Heart right ventricle (tissue), 16 donors: ENCODE results near the gene ASCL5. TPM values are rescaled to one million over a fixed set of nuclear protein-coding genes. Genes with fewer than 3 reads are reported as not detected.

Experiments used
- ATAC-seq, 8 donors: fragments of 200-7000 bp; cut with Tn5 transposase; one replicate each; pipeline ENCODE4 v1.9.1; 2020; ENCODE audit warnings: mild to moderate bottlenecking in 8 of 8, moderate library complexity in 8 of 8, moderate number of reproducible peaks in 1 of 8
- DNase-seq, 2 donors: peaks; one replicate each; pipeline ENCODE4 v3.0.0-alpha.2; 2020
- H3K27ac ChIP-seq, 10 donors: fragments of 200-600 bp; sonication (generic) in 2 of 10; one replicate each; pipeline versions ENCODE4 v1.5.0 to v1.8.0; 2020 to 2022; ENCODE audit warnings: mild to moderate bottlenecking in 3 of 10
- H3K27me3 ChIP-seq, 7 donors: fragments of 200-600 bp; one replicate each; pipeline ENCODE4 v1.8.0; 2021 to 2022; ENCODE audit warnings: mild to moderate bottlenecking in 2 of 7
- H3K36me3 ChIP-seq, 9 donors: fragments of 200-600 bp; sonication (generic) in 1 of 9; one replicate each; pipeline versions ENCODE4 v1.5.0 to v1.8.0; 2020 to 2022; ENCODE audit warnings: mild to moderate bottlenecking in 2 of 9
- H3K4me1 ChIP-seq, 9 donors: fragments of 200-600 bp; sonication (generic) in 1 of 9; one replicate each; pipeline versions ENCODE4 v1.5.0 to v1.8.0; 2020 to 2022; ENCODE audit warnings: mild to moderate bottlenecking in 4 of 9
- H3K4me3 ChIP-seq, 10 donors: fragments of 200-600 bp; sonication (generic) in 2 of 10; one replicate each; pipeline versions ENCODE4 v1.5.0 to v1.8.0; 2020 to 2022; ENCODE audit warnings: mild to moderate bottlenecking in 7 of 10, moderate library complexity in 2 of 10
- H3K9me3 ChIP-seq, 11 donors: fragments of 200-600 bp in 10 of 11; sonication (generic) in 2 of 11; one replicate each; pipeline versions ENCODE4 v1.5.0 to v1.8.0; 2013 to 2022; ENCODE audit warnings: mild to moderate bottlenecking in 2 of 11, control low read depth in 1 of 11, moderate library complexity in 1 of 11
- CTCF ChIP-seq, 9 donors: fragments of 200-600 bp; sonication (generic) in 2 of 9; IDR thresholded peaks; one replicate each; pipeline versions ENCODE4 v1.5.0 to v1.8.0; 2021 to 2022; ENCODE audit warnings: antibody characterized with exemption in 9 of 9, mild to moderate bottlenecking in 5 of 9, moderate library complexity in 1 of 9
- WGBS, 2 donors: extraction: QIAGEN DNeasy Blood & Tissue Kit; methylation state at CpG; one replicate each; pipeline ENCODE4 v1.1.7; 2013; ENCODE audit warnings: inconsistent platforms in 1 of 2; 5-methylcytosine and 5-hydroxymethylcytosine counted together
- intact Hi-C, 10 donors: fragments of 100-400 bp; cut with DNase I; formaldehyde crosslinking; loops; one replicate each; pipeline versions ENCODE4 v1.11.1 to v1.14.2; 2022
- polyA plus RNA-seq, 2 donors: library from polyadenylated mRNA; stranded (reverse); fragments of 200-250 nt; gene quantifications; one replicate each; pipeline ENCODE4 v1.2.3, GENCODE V29; 2013
- total RNA-seq, 10 donors: library from RNA; stranded (reverse); fragmentation: NEBNext Ultra II Directional in 3 of 10; extraction: Animal tissue kit (Norgen Biotek cat#: 25700) in 3 of 10; gene quantifications; one replicate each; pipeline versions ENCODE4 v1.2.1 to v1.2.4, GENCODE V29; 2021 to 2023
- donor health status: Arrhythmogenic right ventricular cardiomyopathy.
- donor health status: ischemic (EF 13 %, LVEDD 7.1; RV severe dilation, severe dysfunction).
- donor health status: healthy with polysubstance abuse.
- donor health status: DM: no; HTN: yes; CAD: no.
- donor health status: DM: no; HTN: no; CAD: no.
- donor health status: ischemic (EF 25% LVEDD 6.9; RV normal size, moderate dysfunction).
- donor health status: ischemic (EF 25% LVEDD 5.7; RV mildly dilated, moderate dysfunction).
- donor health status: healthy.
- donor health status: DM: yes; HTN: yes; CAD: no.
- donor health status: Ischemic cardiomyopathy.
- donor health status: ischemic (EF 35%, LVEDD 5.7; RV mildly dilated, moderate dysfunction).
- donor health status: nonischemic (EF 11% LVEDD 7.7; RV severe dilation, severe dysfunction).
- donor health status: DM: yes; HTN: yes; CAD: no.
- donor health status: PGD.
- donor health status: ischemic (EF 29% LVEDD 5.4; RV normal size, mild dysfunction).
- donor health status: nonischemic (EF 23%, LVEDD 6.1; RV moderate dilation, normal function).

Gene ASCL5
- total and polyA plus RNA-seq, 12 donors, result not detected

- intact Hi-C loops, result loop anchor here in 1 of 10 donors (10.0 kb wide), 1 partner anchor 77 kb away; no protein-coding TSS in a partner anchor
These were observed 20.5 kb upstream of the ASCL5 start for GRCh38 chr1:201147396-201148015.

GRCh38 chr1:201146626-201147390 is 19.8 kb upstream of the ASCL5 start:
- intact Hi-C loops, result loop anchor here in 1 of 10 donors (10.0 kb wide), 1 partner anchor 78 kb away; no protein-coding TSS in a partner anchor
- peaks cover 0 to 8% (median 0%) of the 10 kb centered on the region in 9 donors for H3K4me1 ChIP-seq
- no peak for TF ChIP-seq CTCF (IDR thresholded peaks at IDR 0.05)
- peaks cover 0 to 100% (median 20%) of the 10 kb centered on the region in 9 donors for H3K36me3 ChIP-seq
- DNase-seq, result no peak
- no peak overlapping the region for H3K27ac ChIP-seq
- no peak for ATAC-seq
- 94 to 98% methylated on average over 16 to 17 of the region's 17 CpGs for WGBS, 2 donors
- H3K27me3 ChIP-seq, result no peaks in the 10 kb centered on the region
- H3K9me3 ChIP-seq, result no peaks in the 10 kb centered on the region
- no peak overlapping the region for H3K4me3 ChIP-seq

More at GRCh38 chr1:201147396-201148015, 20.5 kb upstream of the ASCL5 start:
- H3K4me1 ChIP-seq, result peaks cover 0 to 4% (median 0%) of the 10 kb centered on the region in 9 donors
- H3K36me3 ChIP-seq, result peaks cover 0 to 97% (median 20%) of the 10 kb centered on the region in 9 donors
- no peak overlapping the region for H3K4me3 ChIP-seq
- no peaks in the 10 kb centered on the region for H3K9me3 ChIP-seq
- no peaks in the 10 kb centered on the region for H3K27me3 ChIP-seq
- ATAC-seq (no peak), DNase-seq (no peak)
- no peak for TF ChIP-seq CTCF (IDR thresholded peaks at IDR 0.05)
- no peak overlapping the region for H3K27ac ChIP-seq
- WGBS, 2 donors, result 86 to 96% methylated on average over 13 of the region's 13 CpGs

- intact Hi-C loops, result loop anchor here in 1 of 10 donors (10.0 kb wide), 1 partner anchor 79 kb away; no protein-coding TSS in a partner anchor
- no peak overlapping the region for H3K27ac ChIP-seq
- no peak for DNase-seq
- H3K4me3 ChIP-seq, result no peak overlapping the region
- H3K9me3 ChIP-seq, result no peaks in the 10 kb centered on the region
- no peak for TF ChIP-seq CTCF (IDR thresholded peaks at IDR 0.05)
- WGBS, 2 donors, result 89 to 95% methylated on average over 7 of the region's 7 CpGs
- H3K36me3 ChIP-seq, result peaks cover 0 to 100% (median 20%) of the 10 kb centered on the region in 9 donors
- no peaks in the 10 kb centered on the region for H3K27me3 ChIP-seq
- no peak for ATAC-seq
- peaks cover 0 to 13% (median 0%) of the 10 kb centered on the region in 9 donors for H3K4me1 ChIP-seq
These were observed 18.8 kb upstream of the ASCL5 start for GRCh38 chr1:201145816-201146215.

GRCh38 chr1:201145132-201145531 is 18.1 kb upstream of the ASCL5 start:
- Histone ChIP-seq H3K4me3 (no peak overlapping the region), H3K27me3 (no peaks in the 10 kb centered on the region), H3K4me1 (peaks cover 0 to 13% (median 0%) of the 10 kb centered on the region in 9 donors), H3K9me3 (no peaks in the 10 kb centered on the region), H3K27ac (no peak overlapping the region), H3K36me3 (peaks cover 0 to 100% (median 20%) of the 10 kb centered on the region in 9 donors)
- WGBS, 2 donors, result 81% methylated on average over 3 of the region's 3 CpGs
- TF ChIP-seq CTCF (IDR thresholded peaks at IDR 0.05), result no peak
- DNase-seq (no peak), ATAC-seq (no peak)
- intact Hi-C loops, result loop anchor here in 1 of 10 donors (10.0 kb wide), 1 partner anchor 80 kb away; no protein-coding TSS in a partner anchor
